Ishikawa (cell line): ENCODE measurements around the gene RBMS1.

ENCODE experiments used
- CEBPB ChIP-seq: IDR thresholded peaks from 2 replicates; pipeline ENCODE4 v1.6.1; 2012
- CREB1 ChIP-seq: IDR thresholded peaks from 2 replicates; pipeline ENCODE4 v1.6.1; 2012; ENCODE audit warnings: low read depth
- EGR1 ChIP-seq: IDR thresholded peaks from 2 replicates; pipeline ENCODE4 v1.6.1; 2012
- EP300 ChIP-seq: IDR thresholded peaks from 2 replicates; pipeline ENCODE4 v1.6.1; 2012; ENCODE audit warnings: borderline replicate concordance
- FOXM1 ChIP-seq: IDR thresholded peaks from 2 replicates; pipeline ENCODE4 v1.6.1; 2012; ENCODE audit warnings: low read depth, borderline replicate concordance
- NFIC ChIP-seq: IDR thresholded peaks from 2 replicates; pipeline ENCODE4 v1.6.1; 2012
- RAD21 ChIP-seq: IDR thresholded peaks from 2 replicates; pipeline ENCODE4 v1.6.1; 2012; ENCODE audit warnings: low read depth
- REST ChIP-seq: IDR thresholded peaks from 2 replicates; pipeline ENCODE4 v1.6.1; 2012; ENCODE audit warnings: low read depth, mild to moderate bottlenecking
- TAF1 ChIP-seq: IDR thresholded peaks from 2 replicates; pipeline ENCODE4 v1.6.1; 2012; ENCODE audit warnings: low read depth, mild to moderate bottlenecking
- TCF12 ChIP-seq: IDR thresholded peaks from 2 replicates; pipeline ENCODE4 v1.6.1; 2012; ENCODE audit warnings: low read depth
- TEAD4 ChIP-seq: IDR thresholded peaks from 2 replicates; pipeline ENCODE4 v1.6.1; 2012
- YY1 ChIP-seq: IDR thresholded peaks from 2 replicates; pipeline ENCODE4 v1.6.1; 2012; ENCODE audit warnings: low read depth
- ZBTB7A ChIP-seq: IDR thresholded peaks from 2 replicates; pipeline ENCODE4 v1.6.1; 2012; ENCODE audit warnings: low read depth
- TF ChIP-seq, protein P1 (sequence below): IDR thresholded peaks from 2 replicates; pipeline ENCODE4 v1.6.1; 2012
- TF ChIP-seq, protein P2 (sequence below): IDR thresholded peaks from 2 replicates; pipeline ENCODE4 v1.6.1; 2012

RBMS1 gene

GRCh38 chr2:160241251-160242137 lies 252.1 kb downstream of the RBMS1 start:
- TF ChIP-seq CEBPB (peak; percentile 26; the same call in 1 of the 2 replicates), EP300 (peak; percentile 97), REST (no peak), CREB1 (no peak), YY1 (no peak), TCF12 (peak; percentile 98), RAD21 (no peak; the same call in 1 of the 2 replicates), NFIC (peak; percentile 99), TAF1 (no peak), FOXM1 (peak; percentile 93; the same call in 1 of the 2 replicates), ZBTB7A (no peak), EGR1 (no peak), TEAD4 (peak; percentile 69)
- TF ChIP-seq, protein P1, sequence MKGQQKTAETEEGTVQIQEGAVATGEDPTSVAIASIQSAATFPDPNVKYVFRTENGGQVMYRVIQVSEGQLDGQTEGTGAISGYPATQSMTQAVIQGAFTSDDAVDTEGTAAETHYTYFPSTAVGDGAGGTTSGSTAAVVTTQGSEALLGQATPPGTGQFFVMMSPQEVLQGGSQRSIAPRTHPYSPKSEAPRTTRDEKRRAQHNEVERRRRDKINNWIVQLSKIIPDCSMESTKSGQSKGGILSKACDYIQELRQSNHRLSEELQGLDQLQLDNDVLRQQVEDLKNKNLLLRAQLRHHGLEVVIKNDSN = no peak
- TF ChIP-seq, protein P2, sequence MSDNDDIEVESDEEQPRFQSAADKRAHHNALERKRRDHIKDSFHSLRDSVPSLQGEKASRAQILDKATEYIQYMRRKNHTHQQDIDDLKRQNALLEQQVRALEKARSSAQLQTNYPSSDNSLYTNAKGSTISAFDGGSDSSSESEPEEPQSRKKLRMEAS = peak; percentile 75

DNA sequence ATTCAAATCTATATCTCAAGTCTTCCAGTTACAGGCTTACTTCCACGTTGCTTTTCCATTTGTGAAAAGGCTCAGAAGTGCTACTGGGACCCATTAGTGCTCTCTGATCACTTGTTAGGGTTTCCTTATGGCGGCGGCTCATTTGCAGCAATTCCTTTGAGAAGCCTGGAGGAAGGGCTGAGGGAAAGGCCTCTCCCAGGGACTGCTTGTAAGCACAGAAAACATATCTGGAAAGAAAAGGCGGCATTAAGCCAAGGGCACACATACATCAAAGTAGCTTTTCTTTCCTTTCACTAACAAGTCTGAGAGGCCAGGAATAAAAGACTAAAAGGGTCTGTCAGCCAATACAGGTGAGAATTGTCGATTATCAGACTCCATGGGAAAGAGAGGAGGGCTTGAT lies 254.2 kb downstream of the RBMS1 start:
- TF ChIP-seq EP300 (no peak), NFIC (no peak), TAF1 (no peak), ZBTB7A (no peak), EGR1 (no peak), YY1 (no peak), CEBPB (no peak), TCF12 (no peak), REST (no peak), CREB1 (no peak), RAD21 (no peak), TEAD4 (no peak), FOXM1 (no peak)
- TF ChIP-seq, protein P1 = no peak
- TF ChIP-seq, protein P2 = no peak

DNA sequence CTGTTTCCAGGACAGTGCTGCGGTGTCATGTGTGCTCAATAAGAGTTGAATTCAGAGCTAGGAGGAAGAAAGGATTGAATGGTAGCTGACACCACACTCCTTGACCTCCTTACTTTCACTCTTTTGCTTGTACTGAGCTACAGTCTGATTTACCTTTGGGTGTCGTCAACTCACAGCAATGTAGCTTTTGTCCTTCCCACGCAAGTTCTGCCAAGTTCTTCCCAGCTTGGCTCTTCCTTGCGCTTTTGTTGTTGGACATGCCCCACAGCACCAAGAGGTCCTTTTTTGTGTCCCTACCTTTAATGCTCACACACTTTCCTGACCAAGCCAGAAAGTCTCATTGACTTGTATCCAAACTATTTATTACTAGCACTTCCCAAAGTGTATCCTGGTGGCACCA lies 255.2 kb downstream of the RBMS1 start:
- TF ChIP-seq YY1 = no peak
- TF ChIP-seq REST = no peak
- TF ChIP-seq NFIC = peak; percentile 91
- no peak for TF ChIP-seq CREB1
- peak; percentile 85 for TF ChIP-seq TCF12
- no peak for TF ChIP-seq TAF1
- TF ChIP-seq EGR1 = peak; percentile 52; the same call in 1 of the 2 replicates
- TF ChIP-seq, protein P1 = no peak
- no peak for TF ChIP-seq CEBPB
- peak; percentile 13; the same call in 1 of the 2 replicates for TF ChIP-seq RAD21
- TF ChIP-seq ZBTB7A = no peak
- TF ChIP-seq TEAD4 = peak; percentile 83
- peak; percentile 90 for TF ChIP-seq EP300
- TF ChIP-seq, protein P2 = 0 out of 2 replicates have a peak, but pooled peaks have one; percentile 35
- TF ChIP-seq FOXM1 = peak; percentile 83; the same call in 1 of the 2 replicates
